Activated CD8-positive, alpha-beta T cell treated with anti-CD3 and anti-CD28 coated beads for 36 hours (primary cell): ENCODE results near the gene SMPD3. TPM values are rescaled to one million over a fixed set of nuclear protein-coding genes. Genes with fewer than 3 reads are reported as not detected.

Experiments
- ATAC-seq: fragments of 200-7000 bp; cut with Tn5 transposase; one replicate; pipeline ENCODE4 v1.10.0; 2021; ENCODE audit warnings: mild to moderate bottlenecking, moderate library complexity
- CTCF ChIA-PET: fragments of 350-600 bp; sonication (Branson Sonifier 250); formaldehyde crosslinking; loops from one replicate; lab custom pipeline; 2021; ENCODE audit warnings: antibody characterized with exemption; lab: Charles Lee
- POLR2A ChIA-PET: fragments of 350-600 bp; sonication (Branson Sonifier 250); formaldehyde crosslinking; loops from one replicate; lab custom pipeline; 2021; ENCODE audit warnings: antibody characterized with exemption; lab: Charles Lee
- DNase-seq: peaks from one replicate; pipeline ENCODE4 v3.0.0-alpha.2; 2020
- H3K27ac Mint-ChIP-seq: one replicate; pipeline ENCODE4 v1.8.0; 2021; ENCODE audit warnings: mild to moderate bottlenecking, mixed read lengths
- H3K27me3 Mint-ChIP-seq: one replicate; pipeline ENCODE4 v1.8.0; 2021; ENCODE audit warnings: mixed read lengths
- H3K36me3 Mint-ChIP-seq: one replicate; pipeline ENCODE4 v1.8.0; 2021; ENCODE audit warnings: low read depth, mixed read lengths
- H3K4me1 Mint-ChIP-seq: one replicate; pipeline ENCODE4 v1.8.0; 2021; ENCODE audit warnings: low read depth, mixed read lengths
- H3K4me3 Mint-ChIP-seq: one replicate; pipeline ENCODE4 v1.8.0; 2021; ENCODE audit warnings: mild to moderate bottlenecking, moderate library complexity, mixed read lengths
- H3K9me3 Mint-ChIP-seq: one replicate; pipeline ENCODE4 v1.8.0; 2021; ENCODE audit warnings: mixed read lengths
- intact Hi-C: fragments of 100-400 bp; cut with micrococcal nuclease; formaldehyde crosslinking; loops from one replicate; pipeline ENCODE4 v1.10.0; 2022
- total RNA-seq, 2 experiments: library from RNA; stranded (reverse); gene quantifications; one replicate each; pipeline ENCODE4 v1.2.3, GENCODE V29; 2021
- TF ChIP-seq, protein P1 (sequence below): fragments of 200-600 bp; IDR thresholded peaks from one replicate; pipeline ENCODE4 v1.8.0; 2022; ENCODE audit warnings: antibody characterized with exemption, mild to moderate bottlenecking

Gene SMPD3
- total RNA-seq, 2 experiments from 2014 or later, result 0.16 to 0.63 TPM

DNA sequence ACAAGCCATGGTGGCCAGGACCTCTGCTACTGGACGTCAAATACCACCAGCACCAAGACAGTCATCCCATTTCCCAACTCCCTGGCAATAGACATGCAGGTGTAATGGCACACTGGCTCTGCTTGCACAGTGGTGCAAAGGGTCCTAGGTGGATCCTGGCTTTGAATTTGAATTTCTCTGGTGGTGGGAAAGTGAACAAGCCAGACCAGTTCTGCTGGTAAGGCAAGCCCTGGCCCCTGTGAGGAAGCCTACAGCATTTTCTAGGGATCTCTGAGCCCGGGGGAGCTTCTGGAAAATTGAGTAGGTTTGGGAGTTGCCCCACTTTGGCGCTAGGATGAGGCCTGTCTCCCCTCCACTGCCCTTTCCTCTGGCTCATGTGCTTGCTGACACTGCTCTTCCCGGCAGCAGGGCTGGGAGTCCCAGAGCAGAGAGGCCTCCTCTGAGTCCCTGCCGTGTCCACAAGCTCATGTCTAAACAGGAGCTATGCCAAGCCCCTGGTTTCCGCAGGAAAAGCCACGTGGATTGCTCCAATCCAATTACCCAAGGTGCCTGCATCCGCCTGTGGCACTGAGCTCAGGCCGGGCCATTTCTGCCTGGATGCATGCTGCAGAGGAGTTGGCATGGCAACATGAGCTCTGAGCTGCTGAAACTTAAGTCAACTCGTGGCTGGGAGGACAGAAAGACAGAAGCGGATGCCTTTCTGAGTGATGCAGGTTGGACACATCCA, 70.5 kb downstream of the SMPD3 start:
- H3K36me3 Mint-ChIP-seq, result no peaks in the 10 kb centered on the region
- no peak overlapping the region for H3K4me3 Mint-ChIP-seq
- CTCF ChIA-PET, result interaction anchor here (0.6 to 2.6 kb wide), 4 partner anchors 9 to 143 kb away, joined by 3 to 7 read pairs (median 4); no protein-coding TSS in a partner anchor
- no peaks in the 10 kb centered on the region for H3K9me3 Mint-ChIP-seq
- no peak for ATAC-seq
- TF ChIP-seq, protein P1, sequence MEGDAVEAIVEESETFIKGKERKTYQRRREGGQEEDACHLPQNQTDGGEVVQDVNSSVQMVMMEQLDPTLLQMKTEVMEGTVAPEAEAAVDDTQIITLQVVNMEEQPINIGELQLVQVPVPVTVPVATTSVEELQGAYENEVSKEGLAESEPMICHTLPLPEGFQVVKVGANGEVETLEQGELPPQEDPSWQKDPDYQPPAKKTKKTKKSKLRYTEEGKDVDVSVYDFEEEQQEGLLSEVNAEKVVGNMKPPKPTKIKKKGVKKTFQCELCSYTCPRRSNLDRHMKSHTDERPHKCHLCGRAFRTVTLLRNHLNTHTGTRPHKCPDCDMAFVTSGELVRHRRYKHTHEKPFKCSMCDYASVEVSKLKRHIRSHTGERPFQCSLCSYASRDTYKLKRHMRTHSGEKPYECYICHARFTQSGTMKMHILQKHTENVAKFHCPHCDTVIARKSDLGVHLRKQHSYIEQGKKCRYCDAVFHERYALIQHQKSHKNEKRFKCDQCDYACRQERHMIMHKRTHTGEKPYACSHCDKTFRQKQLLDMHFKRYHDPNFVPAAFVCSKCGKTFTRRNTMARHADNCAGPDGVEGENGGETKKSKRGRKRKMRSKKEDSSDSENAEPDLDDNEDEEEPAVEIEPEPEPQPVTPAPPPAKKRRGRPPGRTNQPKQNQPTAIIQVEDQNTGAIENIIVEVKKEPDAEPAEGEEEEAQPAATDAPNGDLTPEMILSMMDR, result no peak
- DNase-seq, result no peak
- H3K27me3 Mint-ChIP-seq, result peaks cover 2% of the 10 kb centered on the region
- no peak overlapping the region for H3K27ac Mint-ChIP-seq
- POLR2A ChIA-PET, result interaction anchor here (1.0 to 2.2 kb wide), 3 partner anchors 15 to 40 kb away, joined by 3 to 5 read pairs (median 3); no protein-coding TSS in a partner anchor
- H3K4me1 Mint-ChIP-seq, result peaks cover 10% of the 10 kb centered on the region
- intact Hi-C loops, result no loop called here

DNA sequence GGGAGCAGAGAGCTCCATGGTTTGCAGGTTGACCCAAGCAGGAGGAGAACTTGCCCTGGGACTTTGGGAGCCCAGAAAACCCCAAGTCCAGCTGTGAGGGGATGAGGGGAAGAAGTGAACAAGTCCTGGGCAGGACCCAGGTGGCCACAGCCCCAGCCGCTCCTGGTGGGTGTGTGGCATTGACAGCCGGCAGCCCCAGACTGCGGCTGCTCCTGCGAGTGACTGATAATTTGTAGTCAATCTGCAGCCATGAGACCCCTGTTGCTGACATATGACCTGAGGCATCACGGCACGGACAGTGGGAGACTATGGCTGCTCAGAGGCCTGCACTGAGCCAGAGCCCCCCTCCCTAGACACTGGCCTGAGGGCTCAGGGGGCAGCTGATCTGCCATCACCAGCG, 71.1 kb downstream of the SMPD3 start:
- Mint-ChIP-seq H3K27ac (no peak overlapping the region), H3K27me3 (peaks cover 2% of the 10 kb centered on the region), H3K4me1 (peaks cover 10% of the 10 kb centered on the region), H3K4me3 (no peak overlapping the region), H3K36me3 (no peaks in the 10 kb centered on the region), H3K9me3 (no peaks in the 10 kb centered on the region)
- TF ChIP-seq, protein P1, result no peak
- no peak for ATAC-seq
- intact Hi-C loops, result no loop called here
- ChIA-PET CTCF (interaction anchor here (1.2 to 2.6 kb wide), 3 partner anchors 8 to 144 kb away, joined by 4 to 7 read pairs (median 5); no protein-coding TSS in a partner anchor), POLR2A (interaction anchor here (1.2 to 2.2 kb wide), 2 partner anchors 17 to 40 kb away, joined by 3 to 5 read pairs; no protein-coding TSS in a partner anchor)
- no peak for DNase-seq

DNA sequence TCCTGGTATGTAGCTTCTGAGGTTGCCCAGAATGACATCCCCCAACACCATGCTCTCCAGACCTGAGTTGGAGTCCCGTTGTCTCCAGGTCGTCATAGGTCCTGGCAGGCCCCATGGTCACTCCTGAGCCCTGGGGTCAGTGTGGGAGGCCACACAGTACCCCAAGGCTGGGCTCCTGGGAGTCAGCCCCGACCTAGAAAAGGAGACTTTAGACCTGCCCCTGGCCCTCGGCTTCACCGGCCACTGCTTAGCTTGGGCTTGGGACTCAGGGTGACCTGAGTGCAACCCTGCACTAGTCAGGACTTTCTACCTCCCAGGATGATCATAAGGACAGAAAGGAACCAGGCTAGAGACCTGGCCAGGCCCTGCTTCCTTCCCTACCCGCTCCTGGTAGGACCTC, 71.7 kb downstream of the SMPD3 start:
- peaks cover 2% of the 10 kb centered on the region for H3K27me3 Mint-ChIP-seq
- peaks cover 10% of the 10 kb centered on the region for H3K4me1 Mint-ChIP-seq
- no peak overlapping the region for H3K4me3 Mint-ChIP-seq
- H3K9me3 Mint-ChIP-seq, result no peaks in the 10 kb centered on the region
- no peaks in the 10 kb centered on the region for H3K36me3 Mint-ChIP-seq
- intact Hi-C loops, result no loop called here
- no peak for ATAC-seq
- no peak for DNase-seq
- TF ChIP-seq, protein P1, result no peak
- CTCF ChIA-PET, result interaction anchor here (1.0 to 2.6 kb wide), 4 partner anchors 10 to 144 kb away, joined by 3 to 7 read pairs (median 5); no protein-coding TSS in a partner anchor
- POLR2A ChIA-PET, result interaction anchor here (1.2 to 2.2 kb wide), 2 partner anchors 16 to 41 kb away, joined by 3 to 5 read pairs; no protein-coding TSS in a partner anchor
- H3K27ac Mint-ChIP-seq, result no peak overlapping the region

DNA sequence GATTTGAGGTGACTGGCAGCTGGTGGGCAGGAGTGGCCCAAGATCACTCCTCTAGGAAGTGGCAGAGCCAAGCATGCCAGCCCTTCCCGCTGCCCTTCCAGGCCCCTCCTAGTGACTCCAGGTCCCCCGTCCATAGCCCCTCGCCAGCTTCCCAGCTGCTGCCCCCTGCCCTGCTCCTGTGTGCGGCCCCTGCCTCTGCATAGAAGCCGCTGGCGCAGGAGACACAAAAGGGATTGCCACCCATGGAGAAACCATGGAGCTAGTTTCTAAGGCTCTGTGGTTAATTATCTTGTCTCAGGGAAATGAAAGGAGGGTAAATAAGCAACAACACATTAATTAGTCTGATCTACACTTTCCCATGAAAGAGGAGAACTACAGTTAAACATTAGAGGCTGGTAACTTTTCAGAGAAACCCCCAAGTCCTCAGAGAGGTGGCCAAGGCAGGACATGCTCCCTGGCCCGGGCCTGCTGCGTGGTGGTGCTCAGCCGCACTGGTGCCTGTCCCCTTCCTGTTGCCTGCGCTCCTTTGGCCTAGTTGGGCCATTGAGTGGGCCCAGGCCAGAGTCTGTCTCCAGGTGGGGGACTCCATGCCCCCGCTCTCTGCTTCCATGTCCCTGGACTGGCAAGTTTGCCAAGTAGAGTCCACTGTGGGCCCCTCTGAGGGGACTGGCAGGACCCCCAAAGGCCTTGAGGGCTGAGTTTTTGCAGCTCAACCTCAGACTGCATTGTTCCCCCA, 72.3 kb downstream of the SMPD3 start:
- no peaks in the 10 kb centered on the region for H3K9me3 Mint-ChIP-seq
- TF ChIP-seq, protein P1, result no peak
- ChIA-PET CTCF (interaction anchor here (1.0 to 2.6 kb wide), 4 partner anchors 9 to 145 kb away, joined by 3 to 7 read pairs (median 5); no protein-coding TSS in a partner anchor), POLR2A (interaction anchor here (0.9 to 2.2 kb wide), 3 partner anchors 15 to 65 kb away, joined by 3 to 5 read pairs (median 3); partner anchors contain the start of genes PRMT7 and SLC7A6OS)
- no peak for DNase-seq
- H3K36me3 Mint-ChIP-seq, result no peaks in the 10 kb centered on the region
- H3K27me3 Mint-ChIP-seq, result peaks cover 2% of the 10 kb centered on the region
- intact Hi-C loops, result no loop called here
- no peak overlapping the region for H3K27ac Mint-ChIP-seq
- peaks cover 12% of the 10 kb centered on the region for H3K4me1 Mint-ChIP-seq
- ATAC-seq, result no peak
- H3K4me3 Mint-ChIP-seq, result no peak overlapping the region
